SKM-1 treated with dmso at 0.1 percent for 144 hours (cell line): Measurements from ENCODE around the gene KRABD2.
A peak's percentile ranks its signal among the peaks of the same experiment; 100 is the strongest.
"Not testable (repeated sequence)": the region's sequence is repeated elsewhere in the genome, so short reads cannot be mapped to it uniquely, and the experiment has no call there.

ENCODE experiments used
- DNase-seq: peaks from one replicate; lab custom pipeline; 2025; ENCODE audit not compliant: unreplicated experiment; lab: John Stamatoyannopoulos, UW

The KRABD2 gene

GRCh38 chr17:8365143-8365542 lies 11.4 kb downstream of the KRABD2 start:
- no peak for DNase-seq

- DNase-seq: no peak
Observed at GRCh38 chr17:8362651-8363332, 13.7 kb downstream of the KRABD2 start.

GRCh38 chr17:8360751-8361150 lies 15.8 kb downstream of the KRABD2 start:
- no peak for DNase-seq

GRCh38 chr17:8360260-8360659 lies 16.2 kb downstream of the KRABD2 start:
- no peak for DNase-seq

GRCh38 chr17:8359769-8360168 lies 16.7 kb downstream of the KRABD2 start:
- DNase-seq: no peak

GRCh38 chr17:8357910-8358309 lies 18.6 kb downstream of the KRABD2 start:
- DNase-seq: no peak

GRCh38 chr17:8354236-8354635 lies 22.3 kb downstream of the KRABD2 start:
- DNase-seq: no peak

- DNase-seq: no peak
Observed at GRCh38 chr17:8353736-8354135, 22.8 kb downstream of the KRABD2 start.

- no peak for DNase-seq
Observed at GRCh38 chr17:8350339-8350738, 26.2 kb downstream of the KRABD2 start.

GRCh38 chr17:8347001-8347400 lies 29.5 kb downstream of the KRABD2 start:
- not testable (repeated sequence) for DNase-seq

GRCh38 chr17:8345951-8346665 lies 30.4 kb downstream of the KRABD2 start:
- no peak for DNase-seq

- DNase-seq: peak; percentile 10
Observed at GRCh38 chr17:8345052-8345690, 31.3 kb downstream of the KRABD2 start.

- DNase-seq: no peak
Observed at GRCh38 chr17:8341456-8341855, 35.0 kb downstream of the KRABD2 start.

- no peak for DNase-seq
Observed at GRCh38 chr17:8339540-8339939, 37.0 kb downstream of the KRABD2 start, which contains the start of gene ODF4. ODF4 (plus strand) TSS chr17:8339840; CDS start chr17:8340052, 212 bp downstream.

GRCh38 chr17:8338753-8339140 lies 37.8 kb downstream of the KRABD2 start:
- no peak for DNase-seq

- DNase-seq: peak; percentile 27
Observed at GRCh38 chr17:8337802-8338752, 38.4 kb downstream of the KRABD2 start.

- DNase-seq: no peak
Observed at GRCh38 chr17:8333281-8333680, 43.2 kb downstream of the KRABD2 start.

- DNase-seq: no peak
Observed at GRCh38 chr17:8332688-8333087, 43.8 kb downstream of the KRABD2 start.

GRCh38 chr17:8332128-8332527 lies 44.4 kb downstream of the KRABD2 start:
- no peak for DNase-seq

- DNase-seq: no peak
Observed at GRCh38 chr17:8327303-8327649, 49.2 kb downstream of the KRABD2 start.
